GM10248 (cell line): ENCODE data around the gene MAP9.
"Not testable (repeated sequence)": the region's sequence is repeated elsewhere in the genome, so short reads cannot be mapped to it uniquely, and the experiment has no call there.

Source experiments
- CTCF ChIA-PET: fragments of 300-600 bp; sonication (Branson Sonifier 250); formaldehyde crosslinking; extraction: SDS; loops from one replicate; lab custom pipeline; 2021; ENCODE audit warnings: antibody characterized with exemption; lab: Yijun Ruan, JAX
- POLR2A ChIA-PET: fragments of 350-650 bp; sonication (Branson Sonifier 250); formaldehyde crosslinking; extraction: SDS; loops from one replicate; lab custom pipeline; 2020; ENCODE audit warnings: antibody characterized with exemption; lab: Yijun Ruan, JAX
- DNase-seq: peaks from one replicate; pipeline ENCODE4 v3.0.0; 2012; ENCODE audit errors: extremely low spot score
- CTCF ChIP-seq: IDR thresholded peaks from 2 replicates; pipeline ENCODE4 v1.5.1; 2012; ENCODE audit warnings: mild to moderate bottlenecking, low read depth; ENCODE audit errors: extremely low read depth, missing control alignments, control extremely low read depth

MAP9 gene

GRCh38 chr4:155338196-155338595 lies 38.6 kb downstream of the MAP9 start:
- no peak for TF ChIP-seq CTCF
- DNase-seq: no peak
- POLR2A ChIA-PET: no interaction called here
- CTCF ChIA-PET: interaction anchor here (1.7 kb wide), 2 partner anchors 15 to 18 kb away, joined by 4 read pairs; no protein-coding TSS in a partner anchor

DNA sequence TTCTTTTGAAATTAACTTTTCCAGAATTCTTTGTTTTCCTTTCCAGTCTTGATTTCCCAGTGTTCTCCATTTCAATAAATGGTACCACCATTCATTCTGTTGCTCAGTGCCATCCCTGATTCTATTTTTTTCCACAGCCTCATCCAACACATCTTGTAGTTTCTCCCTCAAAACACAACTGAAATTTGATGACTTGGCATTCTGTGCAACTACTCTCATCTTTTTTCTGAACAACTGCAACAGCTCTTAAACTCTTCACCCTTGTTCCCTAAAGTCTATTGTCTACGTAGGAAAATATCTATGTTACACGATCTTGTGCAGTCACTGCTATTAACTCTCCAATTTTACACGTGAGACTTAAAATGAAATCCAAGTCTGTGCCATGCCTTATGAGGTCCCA lies 40.5 kb downstream of the MAP9 start:
- ChIA-PET POLR2A (no interaction called here), CTCF (interaction anchor here (1.0 to 2.1 kb wide), 3 partner anchors 9 to 354 kb away, joined by 3 to 5 read pairs (median 4); no protein-coding TSS in a partner anchor)
- DNase-seq: no peak
- TF ChIP-seq CTCF: no peak

- ChIA-PET POLR2A (no interaction called here), CTCF (interaction anchor here (1.1 kb wide), 1 partner anchor 26 kb away, joined by 3 read pairs; no protein-coding TSS in a partner anchor)
- TF ChIP-seq CTCF: no peak
- no peak for DNase-seq
Observed at GRCh38 chr4:155331478-155331877, 45.3 kb downstream of the MAP9 start.

DNA sequence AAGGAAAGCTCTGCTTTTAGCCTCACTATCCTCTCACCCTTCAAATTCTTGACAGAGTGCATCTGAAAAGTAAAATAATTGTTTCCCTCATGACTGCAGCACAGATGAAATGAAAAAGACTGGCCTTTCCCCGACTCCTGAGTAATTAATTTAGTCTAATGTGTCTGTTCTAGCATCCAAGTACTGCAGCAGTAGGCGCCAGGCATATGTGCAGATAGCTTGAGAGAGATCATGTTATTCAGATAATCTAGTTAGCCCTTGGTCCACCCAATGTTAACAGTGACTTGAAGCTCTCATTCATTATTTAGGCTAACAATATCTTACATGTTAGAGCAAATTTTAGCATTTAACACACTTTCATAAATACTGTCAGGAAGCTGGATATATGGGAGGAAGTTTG lies 54.0 kb downstream of the MAP9 start:
- CTCF ChIA-PET: no interaction called here
- POLR2A ChIA-PET: no interaction called here
- no peak for DNase-seq
- TF ChIP-seq CTCF: no peak

DNA sequence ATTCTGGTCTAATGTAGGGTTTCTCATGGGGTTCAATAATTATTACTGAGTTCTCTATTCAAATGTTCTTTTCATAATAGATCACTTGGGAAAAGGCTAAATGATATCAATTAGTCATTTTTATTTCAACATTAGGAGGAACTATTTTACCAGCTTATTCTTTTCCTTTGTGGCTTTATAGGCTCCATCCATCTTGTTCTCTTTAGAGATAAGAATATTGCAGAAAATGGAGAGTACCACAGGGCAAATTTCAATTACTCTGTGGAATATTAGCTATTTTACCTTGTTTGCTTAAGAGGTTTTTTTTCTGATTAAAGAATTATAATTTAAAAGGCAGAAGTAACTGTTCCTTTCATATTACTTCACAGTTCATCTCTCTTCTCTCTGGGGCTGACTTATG lies 55.8 kb downstream of the MAP9 start:
- ChIA-PET CTCF (no interaction called here), POLR2A (no interaction called here)
- no peak for TF ChIP-seq CTCF
- no peak for DNase-seq

- POLR2A ChIA-PET: no interaction called here
- no peak for TF ChIP-seq CTCF
- no peak for DNase-seq
- CTCF ChIA-PET: no interaction called here
Observed at GRCh38 chr4:155319516-155319915, 57.2 kb downstream of the MAP9 start.

- DNase-seq, CTCF ChIA-PET, POLR2A ChIA-PET: not testable (repeated sequence)
Observed at GRCh38 chr4:155312027-155312426, 64.7 kb downstream of the MAP9 start.
